Esophagus squamous epithelium (tissue), 4 donors: Measurements from ENCODE around the gene DNAAF5.

Experiments
- CTCF ChIP-seq, 6 experiments: fragments of 450-650 bp in 4 of 6; fragments of 200-600 bp in 2 of 6; sonication (generic) in 2 of 6; IDR thresholded peaks; one replicate each; pipeline ENCODE4 v1.5.1; 2016 to 2019; ENCODE audit warnings: antibody characterized with exemption in 6 of 6, mild to moderate bottlenecking in 4 of 6, moderate library complexity in 4 of 6
- POLR2A ChIP-seq, 4 donors: fragments of 450-650 bp; IDR thresholded peaks; one replicate each; pipeline ENCODE4 v1.6.1; 2017; ENCODE audit warnings: antibody characterized with exemption in 4 of 4, mild to moderate bottlenecking in 4 of 4, moderate library complexity in 3 of 4

DNA sequence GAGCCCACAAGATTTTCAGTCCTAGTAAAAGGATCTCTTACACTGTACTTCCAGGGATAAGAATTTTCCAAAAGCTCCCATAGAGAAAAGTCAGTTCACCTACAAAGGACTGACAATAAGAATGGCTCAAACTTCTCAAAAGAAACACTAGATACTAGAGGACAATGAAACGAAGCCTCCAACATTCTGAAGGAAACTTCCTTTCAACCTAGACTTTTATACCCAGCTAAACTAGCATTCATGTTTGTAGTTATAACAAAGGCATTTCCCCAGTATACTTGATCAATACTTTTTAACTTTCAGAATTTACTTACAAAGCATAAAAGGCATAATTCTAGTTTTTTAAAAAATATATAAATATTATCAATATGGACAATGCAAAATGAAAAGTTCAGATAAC is 41.0 kb upstream of the DNAAF5 start:
- TF ChIP-seq CTCF (IDR thresholded peaks at IDR 0.05) (no peak), POLR2A (IDR thresholded peaks at IDR 0.05) (no peak)
